Naive thymus-derived CD4-positive, alpha-beta T cell (primary cell): ENCODE data around the gene SS18L1. TPM values are rescaled to one million over a fixed set of nuclear protein-coding genes. Genes with fewer than 3 reads are reported as not detected.

ENCODE experiments used
- ATAC-seq: fragments of 150-1000 bp; cut with Tn5 transposase; 2 replicates; pipeline ENCODE4 v1.10.0; 2021; ENCODE audit warnings: mild to moderate bottlenecking, moderate library complexity
- CTCF ChIA-PET: fragments of 350-600 bp; sonication (Branson Sonifier 250); formaldehyde crosslinking; loops from one replicate; lab custom pipeline; 2021; ENCODE audit warnings: antibody characterized with exemption; lab: Charles Lee
- POLR2A ChIA-PET: fragments of 350-600 bp; sonication (Branson Sonifier 250); formaldehyde crosslinking; loops from one replicate; lab custom pipeline; 2021; ENCODE audit warnings: antibody characterized with exemption, inconsistent platforms; lab: Charles Lee
- DNase-seq, 9 donors: peaks; one replicate each; pipeline versions ENCODE4 v3.0.0 to v3.0.0-alpha.2; 2020 to 2022; ENCODE audit warnings: mixed read lengths in 1 of 9
- H3K27ac ChIP-seq: one replicate; pipeline ENCODE4 v1.7.0; 2013; ENCODE audit warnings: mild to moderate bottlenecking, low read depth, low read length, moderate library complexity
- H3K27me3 ChIP-seq, 2 donors: one replicate each; pipeline ENCODE4 v1.7.0; 2013; ENCODE audit warnings: low read length in 2 of 2, mild to moderate bottlenecking in 2 of 2, moderate library complexity in 2 of 2; ENCODE audit not compliant: control insufficient read depth in 2 of 2, insufficient read depth in 2 of 2
- H3K36me3 ChIP-seq, 3 experiments: 1 replicate in 2 of 3; 2 replicates in 1 of 3; pipeline ENCODE4 v1.7.0; 2013; ENCODE audit warnings: low read length in 3 of 3, mild to moderate bottlenecking in 3 of 3, moderate library complexity in 1 of 3; ENCODE audit not compliant: insufficient read depth in 3 of 3, control insufficient read depth in 2 of 3
- H3K4me1 ChIP-seq, 2 donors: one replicate each; pipeline ENCODE4 v1.7.0; 2013; ENCODE audit warnings: low read length in 2 of 2, mild to moderate bottlenecking in 2 of 2, moderate library complexity in 1 of 2; ENCODE audit not compliant: control insufficient read depth in 2 of 2, insufficient read depth in 2 of 2
- H3K4me3 ChIP-seq: 2 replicates; pipeline ENCODE4 v1.7.0; 2013; ENCODE audit warnings: mild to moderate bottlenecking, low read length
- H3K9me3 ChIP-seq, 3 experiments: 1 replicate in 2 of 3; 2 replicates in 1 of 3; pipeline ENCODE4 v1.7.0; 2013; ENCODE audit warnings: low read length in 3 of 3; ENCODE audit not compliant: control insufficient read depth in 2 of 3
- H3K27ac Mint-ChIP-seq, 9 donors: one replicate each; pipeline ENCODE4 v1.8.0; 2020 to 2022; ENCODE audit warnings: mixed read lengths in 9 of 9, mild to moderate bottlenecking in 8 of 9, moderate library complexity in 5 of 9, inconsistent platforms in 2 of 9
- H3K27me3 Mint-ChIP-seq, 5 donors: one replicate each; pipeline ENCODE4 v1.8.0; 2021 to 2022; ENCODE audit warnings: mixed read lengths in 5 of 5, mild to moderate bottlenecking in 1 of 5
- H3K36me3 Mint-ChIP-seq, 5 donors: one replicate each; pipeline ENCODE4 v1.8.0; 2020 to 2022; ENCODE audit warnings: mixed read lengths in 5 of 5, mild to moderate bottlenecking in 3 of 5, inconsistent platforms in 1 of 5
- H3K4me1 Mint-ChIP-seq, 7 donors: one replicate each; pipeline ENCODE4 v1.8.0; 2020 to 2022; ENCODE audit warnings: mixed read lengths in 7 of 7, mild to moderate bottlenecking in 3 of 7, inconsistent platforms in 1 of 7
- H3K4me3 Mint-ChIP-seq, 10 donors: one replicate each; pipeline ENCODE4 v1.8.0; 2020 to 2022; ENCODE audit warnings: mild to moderate bottlenecking in 10 of 10, mixed read lengths in 10 of 10, moderate library complexity in 6 of 10, inconsistent platforms in 2 of 10
- H3K9me3 Mint-ChIP-seq, 11 donors: one replicate each; pipeline ENCODE4 v1.8.0; 2020 to 2022; ENCODE audit warnings: mixed read lengths in 11 of 11, mild to moderate bottlenecking in 4 of 11, inconsistent platforms in 1 of 11, moderate library complexity in 1 of 11
- intact Hi-C, 2 donors: fragments of 100-400 bp; cut with micrococcal nuclease; formaldehyde crosslinking; loops; one replicate each; pipeline ENCODE4 v1.15.1; 2023
- polyA plus RNA-seq, 2 donors: library from polyadenylated mRNA; unstranded; fragments of 300-500 nt; fragmentation: Illumina TruSeq; gene quantifications; one replicate each; pipeline ENCODE4 v1.2.3, GENCODE V29; 2021
- total RNA-seq, 6 experiments: library from RNA in 5 of 6; stranded (reverse) in 5 of 6; gene quantifications; 1 replicate in 5 of 6; 2 replicates in 1 of 6; pipeline ENCODE4 v1.2.3 and lab custom pipeline; 2021 to 2026

The SS18L1 gene
- total and polyA plus RNA-seq, 7 experiments from 2014 or later, result 0.47 to 26.7 (median 22.4) TPM

DNA sequence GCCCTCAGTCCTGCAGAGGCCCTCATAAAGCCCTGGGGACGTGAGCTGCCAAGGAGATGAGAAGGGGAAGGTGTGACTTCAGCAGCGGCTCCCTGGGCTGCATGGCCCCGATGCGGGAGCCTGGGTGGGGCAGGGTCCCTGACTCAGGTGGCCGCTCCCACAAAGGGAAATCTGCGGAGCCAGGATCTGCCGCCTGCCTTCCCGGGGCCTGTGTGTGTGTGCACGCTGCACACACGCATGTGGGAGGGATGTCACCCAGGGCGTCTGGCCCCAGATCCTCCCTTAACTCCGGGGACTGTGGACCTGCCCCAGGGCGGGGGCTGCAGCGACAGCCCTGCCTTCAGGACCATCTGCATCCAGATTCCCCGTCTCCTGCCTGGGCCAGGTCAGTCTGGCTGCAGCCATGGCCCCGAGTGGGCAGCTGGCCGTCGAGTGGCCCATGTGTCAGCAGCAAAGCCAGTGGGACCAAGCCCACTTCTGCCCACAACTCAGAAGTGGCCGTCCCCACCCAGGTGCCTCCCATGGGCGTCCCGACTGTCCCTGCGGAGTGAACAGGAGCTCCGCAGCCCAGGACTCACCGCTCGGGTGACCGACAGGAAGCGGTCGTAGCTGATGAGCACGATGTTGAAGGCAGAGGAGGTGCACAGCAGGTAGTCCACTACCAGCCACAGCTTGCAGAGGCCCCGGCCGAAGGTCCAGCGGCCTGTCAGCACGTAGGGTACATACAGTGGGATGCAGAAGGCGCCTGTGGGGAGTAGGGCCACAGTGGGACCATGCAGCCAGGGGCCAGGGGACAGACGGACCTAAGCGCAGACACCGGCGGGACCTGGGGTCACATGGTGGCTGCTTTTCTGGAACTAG, 74.6 kb downstream of the SS18L1 start:
- DNase-seq, result no peak
- no peak for ATAC-seq
- intact Hi-C loops, result no loop called here
- Histone ChIP-seq H3K27me3 (peaks cover 0 to 24% of the 10 kb centered on the region in 2 donors), H3K36me3 (no peaks in the 10 kb centered on the region), H3K9me3 (no peaks in the 10 kb centered on the region), H3K4me1 (no peaks in the 10 kb centered on the region), H3K27ac (no peak overlapping the region), H3K4me3 (no peak overlapping the region)
- peaks cover 0 to 5% (median 3%) of the 10 kb centered on the region in 7 donors for H3K4me1 Mint-ChIP-seq
- H3K4me3 Mint-ChIP-seq, result peak overlapping the region in 2 of 10 donors; percentile 9 to 60
- ChIA-PET CTCF (no interaction called here), POLR2A (no interaction called here)
- H3K27ac Mint-ChIP-seq, result no peak overlapping the region
- no peaks in the 10 kb centered on the region for H3K9me3 Mint-ChIP-seq
- H3K27me3 Mint-ChIP-seq, result peaks cover 11 to 54% (median 27%) of the 10 kb centered on the region in 5 donors
- H3K36me3 Mint-ChIP-seq, result no peaks in the 10 kb centered on the region

DNA sequence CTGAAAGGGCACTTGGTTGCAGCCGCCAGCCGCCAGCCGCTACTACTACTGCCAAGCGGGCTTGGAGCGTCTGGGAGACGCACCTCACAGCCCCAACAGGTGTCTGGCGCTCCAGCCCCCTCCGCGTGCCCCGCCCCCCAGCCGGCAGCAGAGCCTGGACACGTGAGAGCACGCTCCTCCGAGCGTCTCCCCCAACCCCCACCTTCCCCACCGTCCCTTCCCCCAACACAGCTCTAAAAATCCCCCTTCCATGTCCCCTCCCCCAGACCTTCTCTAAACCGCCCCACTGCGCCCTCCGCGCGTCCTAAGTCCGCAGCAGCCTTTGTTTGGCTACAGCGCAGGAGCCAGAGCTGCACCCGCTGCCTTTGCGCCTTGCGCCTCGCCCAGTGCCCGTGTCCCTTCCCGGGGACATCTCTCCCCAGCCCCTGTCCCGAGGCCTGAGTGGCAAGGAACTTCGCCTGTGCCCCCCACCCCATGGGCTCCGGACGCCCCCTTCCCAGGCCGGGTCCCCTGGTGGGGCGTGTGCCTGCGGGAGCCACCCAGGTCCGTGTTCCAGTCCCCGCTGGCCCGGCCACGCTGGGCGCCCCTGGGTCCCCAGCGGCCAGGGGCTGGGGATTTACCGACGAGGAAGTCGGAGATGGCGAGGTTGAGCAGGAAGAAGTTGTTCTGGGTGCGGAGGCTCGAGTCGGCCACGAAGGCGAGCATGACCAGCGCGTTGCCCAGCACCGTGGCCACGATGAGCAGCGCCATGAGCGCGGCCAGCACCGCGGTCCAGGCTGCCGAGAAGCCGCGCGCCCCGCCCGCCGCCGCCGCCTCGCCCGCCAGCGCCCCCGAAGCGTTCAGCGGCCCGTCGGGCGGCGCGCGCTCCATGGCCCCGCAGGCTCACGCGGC, 75.8 kb downstream of the SS18L1 start:
- ATAC-seq (peak; percentile 29), DNase-seq (no peak)
- Mint-ChIP-seq H3K9me3 (no peaks in the 10 kb centered on the region), H3K27ac (no peak overlapping the region), H3K36me3 (no peaks in the 10 kb centered on the region), H3K27me3 (peaks cover 11 to 50% (median 27%) of the 10 kb centered on the region in 5 donors), H3K4me1 (peaks cover 0 to 5% (median 3%) of the 10 kb centered on the region in 7 donors), H3K4me3 (peak overlapping the region in 8 of 10 donors; percentile 17 to 83 (median 46))
- ChIA-PET CTCF (no interaction called here), POLR2A (no interaction called here)
- Histone ChIP-seq H3K4me1 (no peaks in the 10 kb centered on the region), H3K9me3 (no peaks in the 10 kb centered on the region), H3K4me3 (no peak overlapping the region), H3K27ac (no peak overlapping the region), H3K36me3 (no peaks in the 10 kb centered on the region), H3K27me3 (peaks cover 0 to 24% of the 10 kb centered on the region in 2 donors)
- intact Hi-C loops, result no loop called here

DNA sequence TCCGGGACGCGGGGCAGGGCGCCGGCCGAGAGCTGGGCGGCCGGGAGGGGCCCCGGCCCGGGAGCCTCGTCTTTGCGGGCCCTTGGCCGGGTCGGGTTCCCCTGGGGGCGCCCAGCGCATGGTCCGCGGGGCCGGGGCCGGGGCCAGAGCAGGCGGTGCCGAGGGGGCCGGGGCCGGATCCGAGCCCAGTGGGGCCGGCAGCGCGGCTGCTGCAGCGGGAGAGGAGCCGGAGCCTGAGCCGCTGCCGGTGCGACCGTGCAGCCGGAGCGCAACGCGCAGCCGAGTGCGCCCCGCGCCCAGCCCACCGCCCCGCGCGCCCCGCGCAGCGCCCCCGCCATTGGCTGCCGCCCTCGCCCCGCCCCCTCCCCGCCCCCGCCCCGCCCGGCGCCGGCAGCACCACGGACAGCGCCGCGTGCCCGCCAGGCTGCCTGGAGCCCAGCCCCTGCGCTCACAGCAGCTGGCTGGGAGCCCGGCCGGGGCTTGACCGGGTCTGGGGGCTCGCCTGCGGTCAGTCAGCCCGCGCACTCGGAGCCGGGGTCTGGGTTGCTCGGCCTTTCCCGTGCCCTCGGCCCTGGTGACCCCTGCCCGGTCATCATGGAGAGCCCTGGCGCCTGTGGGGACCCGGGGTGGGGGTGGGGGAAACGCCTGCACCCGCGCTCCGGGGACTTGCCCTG, 76.6 kb downstream of the SS18L1 start, which contains the start of gene HRH3:
Gene HRH3, minus strand, starts transcription at position 287 of the 674 bp plus-strand sequence. CDS start 308 bp downstream, outside the sequence.
- Mint-ChIP-seq H3K4me3 (peak within 1 kb of the TSS in 9 of 10 donors; percentile 20 to 83 (median 47)), H3K27me3 (peaks cover 17 to 52% (median 30%) of the 10 kb centered on the region in 5 donors), H3K4me1 (peaks cover 0 to 5% (median 3%) of the 10 kb centered on the region in 7 donors), H3K27ac (no peak within 1 kb of the TSS), H3K36me3 (no peaks in the 10 kb centered on the region), H3K9me3 (no peaks in the 10 kb centered on the region)
- Histone ChIP-seq H3K27me3 (peaks cover 0 to 24% of the 10 kb centered on the region in 2 donors), H3K27ac (no peak within 1 kb of the TSS), H3K36me3 (no peaks in the 10 kb centered on the region), H3K4me3 (no peak within 1 kb of the TSS), H3K9me3 (no peaks in the 10 kb centered on the region), H3K4me1 (no peaks in the 10 kb centered on the region)
- peak in 8 of 9 donors; percentile 25 to 69 (median 47) for DNase-seq
- POLR2A ChIA-PET, result no interaction called here
- peak; percentile 87 for ATAC-seq
- intact Hi-C loops, result loop anchor here (1.0 to 2.0 kb wide), 2 partner anchors 18 to 19 kb away; partner anchors contain the start of gene OSBPL2 (in 2 of the 2)
- CTCF ChIA-PET, result no interaction called here

DNA sequence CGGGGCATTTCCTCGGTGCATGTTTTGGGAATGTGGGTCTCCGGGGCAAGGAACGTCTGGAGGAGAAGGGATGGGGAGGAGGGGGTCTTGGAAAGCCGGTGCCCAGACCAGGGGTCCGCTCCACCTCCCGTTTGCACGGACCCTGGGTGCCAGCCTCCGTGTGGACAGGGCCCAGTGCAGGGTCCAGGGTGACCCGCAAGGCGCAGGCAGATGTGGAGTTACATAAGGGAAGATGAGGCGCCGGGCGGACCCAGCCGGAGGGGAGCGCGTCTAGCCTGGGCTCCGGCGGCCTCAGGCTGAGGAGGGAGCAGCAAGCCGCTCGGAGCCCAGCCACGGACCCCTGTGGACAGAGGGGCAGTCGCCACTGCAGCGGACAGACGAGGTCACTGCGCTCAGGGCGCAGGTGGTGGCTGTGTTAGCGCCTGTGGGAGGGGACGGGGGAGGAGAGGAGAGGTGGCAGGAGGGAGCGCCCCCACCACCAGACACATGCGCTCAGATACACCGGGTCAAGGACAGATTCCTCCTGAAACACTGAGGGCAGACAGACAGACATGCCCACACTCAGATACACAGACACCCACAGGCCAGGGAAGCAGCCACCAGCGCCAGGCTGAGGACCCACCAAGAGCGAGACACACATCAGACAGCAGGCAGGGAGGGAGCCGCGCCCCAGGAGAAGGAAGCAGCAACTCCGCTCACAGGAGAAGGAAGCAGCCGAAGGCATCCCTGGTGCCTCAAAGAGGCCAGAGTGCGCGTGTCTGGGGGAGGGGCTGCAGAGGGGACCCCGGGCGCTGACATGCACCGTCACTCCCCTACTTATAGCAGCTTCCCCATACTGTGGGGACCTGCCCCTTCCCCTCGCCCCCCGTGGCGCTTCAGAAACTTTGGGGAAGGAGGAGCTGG, 77.3 kb downstream of the SS18L1 start:
- Histone ChIP-seq H3K9me3 (no peaks in the 10 kb centered on the region), H3K36me3 (no peaks in the 10 kb centered on the region), H3K27me3 (peaks cover 0 to 26% of the 10 kb centered on the region in 2 donors), H3K27ac (no peak overlapping the region), H3K4me1 (no peaks in the 10 kb centered on the region), H3K4me3 (no peak overlapping the region)
- DNase-seq (no peak), ATAC-seq (no peak)
- Mint-ChIP-seq H3K9me3 (no peaks in the 10 kb centered on the region), H3K27ac (no peak overlapping the region), H3K36me3 (no peaks in the 10 kb centered on the region), H3K4me1 (peaks cover 0 to 5% (median 3%) of the 10 kb centered on the region in 7 donors), H3K4me3 (peak overlapping the region in 7 of 10 donors; percentile 29 to 63 (median 45)), H3K27me3 (peaks cover 17 to 53% (median 30%) of the 10 kb centered on the region in 5 donors)
- intact Hi-C loops, result loop anchor here (1.0 to 2.0 kb wide), 2 partner anchors 17 to 18 kb away; partner anchors contain the start of gene OSBPL2 (in 2 of the 2)
- ChIA-PET POLR2A (no interaction called here), CTCF (no interaction called here)

- CTCF ChIA-PET, result no interaction called here
- Mint-ChIP-seq H3K4me3 (no peak overlapping the region), H3K36me3 (no peaks in the 10 kb centered on the region), H3K4me1 (peaks cover 0 to 5% (median 3%) of the 10 kb centered on the region in 7 donors), H3K27me3 (peaks cover 17 to 61% (median 28%) of the 10 kb centered on the region in 5 donors), H3K9me3 (no peaks in the 10 kb centered on the region), H3K27ac (no peak overlapping the region)
- Histone ChIP-seq H3K27me3 (peaks cover 0 to 27% of the 10 kb centered on the region in 2 donors), H3K27ac (no peak overlapping the region), H3K4me1 (no peaks in the 10 kb centered on the region), H3K4me3 (no peak overlapping the region), H3K9me3 (no peaks in the 10 kb centered on the region), H3K36me3 (no peaks in the 10 kb centered on the region)
- DNase-seq (no peak), ATAC-seq (no peak)
- intact Hi-C loops, result no loop called here
- POLR2A ChIA-PET, result no interaction called here
These were observed 78.8 kb downstream of the SS18L1 start for GRCh38 chr20:62222266-62222850.
